ENCODE measurements around the gene ITGAV. TPM values are rescaled to one million over a fixed set of nuclear protein-coding genes. Genes with fewer than 3 reads are reported as not detected.

Gene ITGAV
- polyA plus RNA-seq, 4 donors: 65.9 to 77.8 (median 70.5) TPM

- DNase-seq (ENCODE audit: low read depth in 4 of 4, low spot score in 3 of 4): no peak
Observed at GRCh38 chr2:186653511-186653910, 63.7 kb downstream of the ITGAV start.

DNA sequence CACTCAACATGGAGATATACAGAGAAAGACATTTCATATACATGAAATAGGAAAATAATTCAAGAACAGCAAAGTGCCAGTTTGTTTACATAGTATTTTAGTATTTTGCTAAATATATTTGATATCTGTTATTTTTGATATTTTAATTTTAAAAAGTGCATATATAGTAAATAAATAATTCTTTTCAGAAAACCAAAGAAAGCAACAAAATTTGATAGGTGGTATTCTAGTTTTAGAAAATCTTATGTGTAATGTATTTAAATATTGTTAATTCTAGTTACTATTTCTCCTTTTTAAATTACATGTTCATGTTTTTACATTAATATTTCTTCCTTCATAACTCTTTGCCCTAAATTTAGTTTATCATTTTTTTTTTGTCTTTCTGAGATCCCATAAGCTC lies 69.5 kb downstream of the ITGAV start:
- no peak for DNase-seq (ENCODE audit: low read depth in 4 of 4, low spot score in 3 of 4)

DNA sequence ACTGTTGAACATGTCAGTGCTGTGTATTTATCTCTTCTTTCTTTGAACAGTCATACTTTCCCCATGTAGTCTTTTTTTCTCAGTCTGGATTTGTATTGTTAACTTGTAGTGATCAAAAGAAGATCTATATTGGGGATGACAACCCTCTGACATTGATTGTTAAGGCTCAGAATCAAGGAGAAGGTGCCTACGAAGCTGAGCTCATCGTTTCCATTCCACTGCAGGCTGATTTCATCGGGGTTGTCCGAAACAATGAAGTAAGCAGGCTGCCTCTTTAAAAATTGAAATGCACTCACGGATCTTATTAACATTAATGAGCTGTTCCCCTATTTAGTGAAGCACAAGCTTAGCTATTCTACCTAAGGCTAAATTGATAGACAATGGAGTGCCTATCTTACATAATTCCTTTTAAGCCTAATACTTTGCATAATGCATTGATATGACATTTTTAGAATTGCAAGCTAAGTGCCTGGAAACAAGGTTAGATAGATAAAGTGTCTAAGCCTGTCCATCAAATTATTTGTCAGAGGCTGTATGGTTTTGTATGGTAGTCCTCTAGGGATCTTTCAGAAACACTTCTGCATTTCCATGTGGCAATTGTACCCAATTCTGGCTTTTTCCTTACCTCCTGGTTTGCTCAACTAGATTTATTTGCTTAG lies 74.7 kb downstream of the ITGAV start:
- DNase-seq (ENCODE audit: low read depth in 4 of 4, low spot score in 3 of 4): no peak

DNA sequence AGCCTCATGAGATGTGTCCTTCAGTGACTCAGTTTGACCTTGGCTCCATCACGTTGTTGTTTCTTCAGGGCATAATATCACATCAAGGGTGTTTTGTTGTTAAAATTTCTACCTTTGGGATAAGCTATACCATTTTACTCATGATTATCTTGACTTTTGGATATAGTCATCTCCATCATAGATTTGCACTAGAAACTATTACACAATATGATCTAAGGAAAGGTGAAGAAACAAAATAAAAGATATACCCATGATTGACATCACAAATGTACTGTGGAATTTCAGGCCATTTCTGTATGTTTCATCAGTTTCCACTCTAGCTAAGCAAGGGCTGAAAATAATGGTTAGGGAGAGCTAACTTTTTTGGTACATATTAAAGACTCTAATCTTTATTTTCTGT lies 79.3 kb downstream of the ITGAV start:
- DNase-seq (ENCODE audit: low read depth in 4 of 4, low spot score in 3 of 4): no peak

- DNase-seq (ENCODE audit: low read depth in 4 of 4, low spot score in 3 of 4): no peak
Observed at GRCh38 chr2:186670831-186671230, 81.0 kb downstream of the ITGAV start.

DNA sequence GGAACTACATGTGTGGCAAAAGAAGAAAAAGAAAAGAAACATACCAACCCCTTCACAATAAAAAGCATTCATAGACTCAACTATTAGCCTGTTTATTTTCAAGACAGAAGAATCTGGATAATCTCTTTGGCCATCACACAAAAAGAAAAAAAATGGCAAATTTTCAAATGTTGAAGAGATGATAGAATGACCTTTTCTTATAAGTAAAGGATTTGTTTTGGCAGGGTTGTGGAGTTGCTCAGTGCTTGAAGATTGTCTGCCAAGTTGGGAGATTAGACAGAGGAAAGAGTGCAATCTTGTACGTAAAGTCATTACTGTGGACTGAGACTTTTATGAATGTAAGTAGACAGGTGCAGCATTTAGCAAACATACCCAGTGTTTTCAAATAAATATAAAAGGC lies 85.5 kb downstream of the ITGAV start:
- DNase-seq (ENCODE audit: low read depth in 4 of 4, low spot score in 3 of 4): no peak

- no peak for DNase-seq (ENCODE audit: low read depth in 4 of 4, low spot score in 3 of 4)
Observed at GRCh38 chr2:186683341-186683740, 93.5 kb downstream of the ITGAV start.

GRCh38 chr2:186687807-186688211 lies 98.0 kb downstream of the ITGAV start:
- DNase-seq (ENCODE audit: low read depth in 4 of 4, low spot score in 3 of 4): no peak

GRCh38 chr2:186688813-186689212 lies 99.0 kb downstream of the ITGAV start:
- DNase-seq (ENCODE audit: low read depth in 4 of 4, low spot score in 3 of 4): no peak

DNA sequence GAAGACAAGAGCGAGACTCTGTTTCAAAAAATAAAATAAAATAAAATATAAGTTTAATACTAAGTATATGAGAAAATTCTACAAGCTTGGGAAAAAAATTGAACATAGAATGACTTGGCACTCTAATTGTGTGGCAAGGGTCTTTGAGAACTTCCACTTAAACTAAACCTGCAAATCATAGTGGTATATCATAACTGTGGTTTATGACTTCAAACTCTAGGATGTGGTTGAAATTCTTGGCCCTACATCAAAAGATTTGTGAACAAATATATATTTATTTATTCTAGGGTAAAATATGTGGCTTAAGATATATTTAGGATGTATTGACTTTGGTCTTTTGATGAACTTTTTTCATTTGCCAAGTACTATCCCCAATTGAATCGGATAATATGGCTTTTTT lies 100.9 kb downstream of the ITGAV start:
- no peak for DNase-seq (ENCODE audit: low read depth in 4 of 4, low spot score in 3 of 4)

GRCh38 chr2:186691231-186691630 lies 101.4 kb downstream of the ITGAV start:
- no peak for DNase-seq (ENCODE audit: low read depth in 4 of 4, low spot score in 3 of 4)

DNA sequence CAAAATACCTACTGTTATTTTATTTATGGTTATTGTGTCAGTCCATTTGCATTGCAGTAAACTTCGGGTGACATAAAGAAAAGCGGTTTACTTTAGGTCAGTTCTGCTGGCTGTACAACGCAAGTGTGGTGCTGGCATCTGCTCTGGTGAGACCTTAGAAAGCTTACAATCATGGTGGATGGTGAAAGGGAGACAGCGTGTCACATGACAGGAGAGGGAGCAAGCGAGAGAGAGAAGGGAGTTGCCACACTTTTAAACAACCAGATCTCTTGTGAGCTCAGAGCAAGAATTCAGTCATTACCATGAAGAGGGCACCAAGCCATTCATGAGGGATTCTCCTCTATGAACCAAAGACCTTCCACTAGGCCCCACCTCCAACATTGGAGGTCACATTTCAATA lies 102.0 kb downstream of the ITGAV start:
- DNase-seq (ENCODE audit: low read depth in 4 of 4, low spot score in 3 of 4): no peak

GRCh38 chr2:186693446-186693832 lies 103.6 kb downstream of the ITGAV start:
- DNase-seq (ENCODE audit: low read depth in 4 of 4, low spot score in 3 of 4): no peak

DNA sequence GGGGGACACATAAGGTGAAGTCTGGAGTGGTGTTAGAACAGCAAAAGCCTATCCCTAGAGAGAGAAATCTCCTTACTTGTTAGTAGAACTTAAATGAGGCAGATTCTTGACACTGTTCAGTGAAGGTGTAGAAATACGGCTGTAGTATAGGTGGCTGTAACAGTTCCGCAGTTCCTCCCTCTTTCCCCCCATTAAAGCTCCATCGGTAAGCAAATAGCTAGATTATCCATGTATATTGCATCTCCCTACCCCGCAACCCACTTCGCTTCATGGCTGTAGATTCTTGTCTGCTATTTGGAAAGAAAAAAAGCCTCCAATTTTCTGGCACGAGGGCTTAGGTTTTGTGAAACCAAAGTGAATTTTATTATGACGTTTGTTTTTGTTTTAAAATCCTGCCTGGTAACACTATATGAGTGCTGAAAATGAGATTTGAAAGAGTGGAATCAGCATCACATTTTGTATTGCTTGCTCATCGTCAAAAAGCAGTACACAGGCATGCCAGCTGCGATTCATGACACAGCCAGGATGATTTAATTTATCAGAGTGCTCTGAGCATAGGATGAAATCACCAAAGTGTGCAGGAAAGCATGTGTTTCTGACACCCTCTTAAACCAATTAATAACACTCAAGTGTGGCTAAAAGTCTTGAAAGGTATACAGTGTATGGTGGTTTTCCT lies 105.4 kb downstream of the ITGAV start:
- DNase-seq (ENCODE audit: low read depth in 4 of 4, low spot score in 3 of 4): no peak

- DNase-seq (ENCODE audit: low read depth in 4 of 4, low spot score in 3 of 4): no peak
Observed at GRCh38 chr2:186696290-186696689, 106.4 kb downstream of the ITGAV start.

DNA sequence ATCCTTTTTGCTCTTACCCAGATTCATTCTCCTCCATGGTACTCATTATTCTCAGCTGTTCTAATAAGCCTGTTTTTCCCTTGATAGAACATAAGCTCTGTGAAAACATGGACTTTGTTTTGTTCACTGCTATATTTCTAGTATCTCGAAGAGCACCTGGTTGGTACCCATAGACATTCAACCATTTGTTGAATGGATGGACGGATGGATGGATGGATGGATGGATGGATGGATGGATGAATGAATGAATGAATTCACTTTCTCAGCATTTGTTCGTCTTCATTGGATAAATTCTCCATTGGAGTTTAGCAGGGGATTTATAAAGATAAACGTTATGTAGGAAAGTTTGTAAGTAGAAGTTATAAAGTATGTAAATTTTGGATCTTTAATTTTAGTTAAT lies 106.9 kb downstream of the ITGAV start:
- DNase-seq (ENCODE audit: low read depth in 4 of 4, low spot score in 3 of 4): no peak

DNA sequence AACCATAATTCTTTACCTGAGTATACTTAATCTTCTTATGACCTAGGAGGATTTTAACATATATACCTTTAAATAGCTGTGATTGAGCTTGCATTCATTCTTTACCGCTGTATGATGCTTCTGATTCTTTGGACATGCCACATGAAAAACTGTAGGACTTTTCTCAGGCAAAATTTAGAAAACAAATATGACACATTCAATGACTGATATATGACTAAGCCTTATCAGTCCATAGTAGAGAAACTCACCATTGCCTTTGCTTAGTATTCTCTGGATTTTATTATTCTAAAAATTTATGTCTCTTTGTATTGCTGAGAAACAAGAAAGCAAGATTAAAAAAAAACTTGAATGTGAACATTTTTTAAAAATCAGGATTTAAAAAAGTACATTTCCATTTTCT lies 107.7 kb downstream of the ITGAV start:
- no peak for DNase-seq (ENCODE audit: low read depth in 4 of 4, low spot score in 3 of 4)

- no peak for DNase-seq (ENCODE audit: low read depth in 4 of 4, low spot score in 3 of 4)
Observed at GRCh38 chr2:186699742-186700141, 109.9 kb downstream of the ITGAV start.

DNA sequence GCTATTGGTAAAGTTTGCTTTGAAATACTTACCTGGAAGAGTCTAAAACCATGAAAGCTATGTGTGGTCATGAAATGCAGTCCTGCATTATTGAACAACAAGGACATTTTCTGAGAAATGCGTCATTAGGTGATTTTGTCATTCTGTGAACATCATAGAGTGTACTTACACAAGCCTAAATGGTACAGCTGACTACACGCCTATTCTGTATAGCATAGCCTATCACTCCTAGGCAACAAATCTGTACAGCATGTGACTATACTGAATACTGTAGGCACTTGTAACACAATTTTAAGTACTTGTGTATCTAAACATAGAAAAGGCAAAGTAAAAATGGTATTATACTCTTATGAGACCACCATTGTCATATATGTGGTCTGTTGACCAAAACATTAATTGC lies 112.2 kb downstream of the ITGAV start:
- DNase-seq (ENCODE audit: low read depth in 4 of 4, low spot score in 3 of 4): no peak

DNA sequence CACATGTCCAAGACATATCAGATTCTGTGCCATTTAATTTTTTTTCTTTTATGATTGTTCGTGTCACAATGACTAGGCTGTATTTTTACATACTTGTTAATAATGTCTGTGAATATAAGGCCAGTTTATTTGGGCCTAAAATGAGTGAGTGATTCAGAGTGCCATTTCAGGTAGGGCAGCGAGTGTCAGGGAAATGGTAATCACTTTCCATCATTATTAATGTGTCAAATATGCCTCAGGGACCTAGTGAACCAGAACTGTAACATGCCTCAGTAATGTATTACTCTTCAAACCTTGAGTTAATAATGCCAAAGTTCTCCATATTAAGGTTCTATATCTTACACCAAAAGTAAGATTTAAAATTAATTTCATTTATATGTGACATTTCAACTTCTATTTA lies 112.6 kb downstream of the ITGAV start:
- no peak for DNase-seq (ENCODE audit: low read depth in 4 of 4, low spot score in 3 of 4)

GRCh38 chr2:186704897-186705296 lies 115.0 kb downstream of the ITGAV start:
- DNase-seq (ENCODE audit: low read depth in 4 of 4, low spot score in 3 of 4): no peak

GRCh38 chr2:186709529-186710450 lies 119.9 kb downstream of the ITGAV start:
- no peak for DNase-seq (ENCODE audit: low read depth in 4 of 4, low spot score in 3 of 4)

Data from left renal pelvis (tissue), 4 donors.